Measurements from ENCODE around the gene ZNF174.

Gene ZNF174

GRCh38 chr16:3400779-3401688, at the start of gene ZNF174, which contains the start of gene ZSCAN32:
TSS of gene ZNF174 (plus strand) at chr16:3401215. CDS start at chr16:3402005, 790 bp downstream.
TSS of gene ZSCAN32 (minus strand) at chr16:3401004. CDS start at chr16:3397557, 3,447 bp downstream.
- Histone ChIP-seq H2AFZ (ENCODE audit: low read length) (no peak within 1 kb of the TSS), H3K9me3 (ENCODE audit: low read length) (0 out of 2 replicates have a peak, but pooled peaks cover 4% of the 10 kb centered on the region), H3K9ac (ENCODE audit: low read length) (peak within 1 kb of the TSS; percentile 97), H3F3A (ENCODE audit: insufficient read depth, low read length) (no peaks in the 10 kb centered on the region), H3K9me2 (ENCODE audit: low read depth, low read length) (no peaks in the 10 kb centered on the region), H3K27ac (ENCODE audit: low read depth, low read length, poor library complexity, severe bottlenecking) (peak within 1 kb of the TSS; percentile 39), H3K27me3 (ENCODE audit: insufficient read depth, low read length) (no peaks in the 10 kb centered on the region), H3K4me2 (ENCODE audit: low read length) (peak within 1 kb of the TSS; percentile 95), H3K4me1 (ENCODE audit: insufficient read depth, low read length, severe bottlenecking) (peaks cover 15% of the 10 kb centered on the region), H3K79me2 (ENCODE audit: insufficient read depth, low read length) (peaks cover 13% of the 10 kb centered on the region), H4K20me1 (ENCODE audit: insufficient read depth, low read length) (no peaks in the 10 kb centered on the region), H3K4me3 (ENCODE audit: low read depth, low read length, poor library complexity, severe bottlenecking) (peak within 1 kb of the TSS; percentile 98), H3K36me3 (ENCODE audit: insufficient read depth, low read length) (peaks cover 59% of the 10 kb centered on the region)
- TF ChIP-seq EZH2 (IDR thresholded peaks at IDR 0.05; ENCODE audit: borderline replicate concordance, low read length) (no peak), CTCF (IDR thresholded peaks at IDR 0.05; ENCODE audit: low read length) (no peak)

- H3K79me2 ChIP-seq (ENCODE audit: insufficient read depth, low read length) = no peaks in the 10 kb centered on the region
- no peaks in the 10 kb centered on the region for H4K20me1 ChIP-seq (ENCODE audit: insufficient read depth, low read length)
- H3K4me1 ChIP-seq (ENCODE audit: insufficient read depth, low read length, severe bottlenecking) = no peaks in the 10 kb centered on the region
- no peak within 1 kb of the TSS for H2AFZ ChIP-seq (ENCODE audit: low read length)
- no peak within 1 kb of the TSS for H3K9ac ChIP-seq (ENCODE audit: low read length)
- no peaks in the 10 kb centered on the region for H3F3A ChIP-seq (ENCODE audit: insufficient read depth, low read length)
- H3K4me3 ChIP-seq (ENCODE audit: low read depth, low read length, poor library complexity, severe bottlenecking) = no peak within 1 kb of the TSS
- TF ChIP-seq EZH2 (IDR thresholded peaks at IDR 0.05; ENCODE audit: borderline replicate concordance, low read length) (no peak), CTCF (IDR thresholded peaks at IDR 0.05; ENCODE audit: low read length) (no peak)
- H3K9me2 ChIP-seq (ENCODE audit: low read depth, low read length) = no peaks in the 10 kb centered on the region
- H3K4me2 ChIP-seq (ENCODE audit: low read length) = no peak within 1 kb of the TSS
- no peaks in the 10 kb centered on the region for H3K27me3 ChIP-seq (ENCODE audit: insufficient read depth, low read length)
- H3K27ac ChIP-seq (ENCODE audit: low read depth, low read length, poor library complexity, severe bottlenecking) = no peak within 1 kb of the TSS
- H3K9me3 ChIP-seq (ENCODE audit: low read length) = no peaks in the 10 kb centered on the region
- no peaks in the 10 kb centered on the region for H3K36me3 ChIP-seq (ENCODE audit: insufficient read depth, low read length)
Measured at GRCh38 chr16:3355589-3355988, 45.4 kb upstream of the ZNF174 start, which contains the start of gene OR2C1. TSS of gene OR2C1 (plus strand) at chr16:3355889. CDS start at chr16:3355941, 52 bp downstream.

GRCh38 chr16:3356118-3356517, 44.9 kb upstream of the ZNF174 start:
- H3K9ac ChIP-seq (ENCODE audit: low read length) = no peak overlapping the region
- H3K9me2 ChIP-seq (ENCODE audit: low read depth, low read length) = no peaks in the 10 kb centered on the region
- TF ChIP-seq EZH2 (IDR thresholded peaks at IDR 0.05; ENCODE audit: borderline replicate concordance, low read length) (no peak), CTCF (IDR thresholded peaks at IDR 0.05; ENCODE audit: low read length) (no peak)
- H4K20me1 ChIP-seq (ENCODE audit: insufficient read depth, low read length) = no peaks in the 10 kb centered on the region
- no peaks in the 10 kb centered on the region for H3K4me1 ChIP-seq (ENCODE audit: insufficient read depth, low read length, severe bottlenecking)
- no peaks in the 10 kb centered on the region for H3K9me3 ChIP-seq (ENCODE audit: low read length)
- no peaks in the 10 kb centered on the region for H3K36me3 ChIP-seq (ENCODE audit: insufficient read depth, low read length)
- no peaks in the 10 kb centered on the region for H3K79me2 ChIP-seq (ENCODE audit: insufficient read depth, low read length)
- H3K4me3 ChIP-seq (ENCODE audit: low read depth, low read length, poor library complexity, severe bottlenecking) = no peak overlapping the region
- no peaks in the 10 kb centered on the region for H3K27me3 ChIP-seq (ENCODE audit: insufficient read depth, low read length)
- H2AFZ ChIP-seq (ENCODE audit: low read length) = no peak overlapping the region
- no peaks in the 10 kb centered on the region for H3F3A ChIP-seq (ENCODE audit: insufficient read depth, low read length)
- H3K27ac ChIP-seq (ENCODE audit: low read depth, low read length, poor library complexity, severe bottlenecking) = no peak overlapping the region
- H3K4me2 ChIP-seq (ENCODE audit: low read length) = no peak overlapping the region
